CD4-positive, alpha-beta T cell treated with Interleukin-6 for 4 hours (primary cell): ENCODE measurements around the gene AUH.
"Not testable (repeated sequence)": the region's sequence is repeated elsewhere in the genome, so short reads cannot be mapped to it uniquely, and the experiment has no call there.

Source experiments
- DNase-seq: peaks from one replicate; pipeline ENCODE4 v3.0.0-alpha.2; 2020; ENCODE audit warnings: mixed read lengths

Gene AUH

GRCh38 chr9:91361291-91362050, at the start of gene AUH:
Gene AUH (minus strand): TSS chr9:91361918. CDS start chr9:91361889, 29 bp downstream.
- DNase-seq = peak; percentile 87

GRCh38 chr9:91411096-91411771, 49.5 kb upstream of the AUH start:
- DNase-seq = no peak

- DNase-seq = no peak
Observed at GRCh38 chr9:91410161-91410560, 48.4 kb upstream of the AUH start.

GRCh38 chr9:91408475-91408874, 46.8 kb upstream of the AUH start:
- no peak for DNase-seq

- DNase-seq = no peak
Observed at GRCh38 chr9:91407580-91408318, 46.0 kb upstream of the AUH start.

GRCh38 chr9:91405343-91406077, 43.8 kb upstream of the AUH start:
- DNase-seq = no peak

GRCh38 chr9:91403665-91404543, 42.2 kb upstream of the AUH start:
- no peak for DNase-seq

- DNase-seq = no peak
Observed at GRCh38 chr9:91398926-91399325, 37.2 kb upstream of the AUH start.

- DNase-seq = no peak
Observed at GRCh38 chr9:91395553-91396471, 34.1 kb upstream of the AUH start.

GRCh38 chr9:91395106-91395552, 33.4 kb upstream of the AUH start:
- DNase-seq = no peak

- no peak for DNase-seq
Observed at GRCh38 chr9:91393826-91394225, 32.1 kb upstream of the AUH start.

- DNase-seq = no peak
Observed at GRCh38 chr9:91392435-91392834, 30.7 kb upstream of the AUH start.

- DNase-seq = no peak
Observed at GRCh38 chr9:91391818-91392217, 30.1 kb upstream of the AUH start.

GRCh38 chr9:91391412-91391811, 29.7 kb upstream of the AUH start:
- no peak for DNase-seq

GRCh38 chr9:91389686-91390085, 28.0 kb upstream of the AUH start:
- DNase-seq = not testable (repeated sequence)

GRCh38 chr9:91386765-91387164, 25.0 kb upstream of the AUH start:
- no peak for DNase-seq

GRCh38 chr9:91384954-91385353, 23.2 kb upstream of the AUH start:
- DNase-seq = no peak

GRCh38 chr9:91383577-91383976, 21.9 kb upstream of the AUH start:
- no peak for DNase-seq

GRCh38 chr9:91382298-91382697, 20.6 kb upstream of the AUH start:
- no peak for DNase-seq

GRCh38 chr9:91379426-91379825, 17.7 kb upstream of the AUH start:
- DNase-seq = no peak

- no peak for DNase-seq
Observed at GRCh38 chr9:91378695-91379127, 17.0 kb upstream of the AUH start.
